ENCODE measurements around the gene REPIN1.

Gene REPIN1

DNA sequence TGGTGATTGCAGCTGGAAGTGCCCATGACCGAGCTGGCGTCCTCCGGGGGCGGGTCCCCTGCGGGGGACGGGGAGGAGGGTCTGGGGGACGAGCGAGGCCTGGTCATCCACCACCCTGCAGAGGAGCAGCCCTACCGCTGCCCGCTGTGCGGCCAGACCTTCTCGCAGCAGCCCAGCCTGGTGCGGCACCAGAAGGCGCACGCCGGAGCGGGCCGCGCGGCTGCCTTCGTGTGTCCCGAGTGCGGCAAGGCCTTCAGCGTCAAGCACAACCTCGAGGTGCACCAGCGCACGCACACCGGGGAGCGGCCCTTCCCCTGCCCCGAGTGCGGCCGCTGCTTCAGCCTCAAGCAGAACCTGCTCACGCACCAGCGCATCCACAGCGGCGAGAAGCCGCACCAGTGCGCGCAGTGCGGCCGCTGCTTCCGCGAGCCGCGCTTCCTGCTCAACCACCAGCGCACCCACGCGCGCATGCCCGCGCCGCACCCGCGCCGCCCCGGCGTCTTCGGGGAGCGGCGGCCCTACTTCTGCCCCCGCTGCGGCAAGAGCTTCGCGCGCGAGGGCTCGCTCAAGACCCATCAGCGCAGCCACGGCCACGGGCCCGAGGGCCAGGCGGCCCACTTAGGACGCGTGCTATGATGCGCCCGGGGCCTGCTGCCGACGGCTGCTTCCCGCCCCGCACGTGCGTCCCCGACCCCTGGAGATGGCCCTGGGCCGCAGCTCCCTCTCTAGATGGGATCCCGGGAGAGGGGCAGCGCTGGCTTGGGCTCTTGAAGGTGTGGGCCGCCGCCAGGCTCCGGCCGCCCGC is 39.2 kb downstream of the REPIN1 start:
- no peak for DNase-seq (ENCODE audit: low read depth)

DNA sequence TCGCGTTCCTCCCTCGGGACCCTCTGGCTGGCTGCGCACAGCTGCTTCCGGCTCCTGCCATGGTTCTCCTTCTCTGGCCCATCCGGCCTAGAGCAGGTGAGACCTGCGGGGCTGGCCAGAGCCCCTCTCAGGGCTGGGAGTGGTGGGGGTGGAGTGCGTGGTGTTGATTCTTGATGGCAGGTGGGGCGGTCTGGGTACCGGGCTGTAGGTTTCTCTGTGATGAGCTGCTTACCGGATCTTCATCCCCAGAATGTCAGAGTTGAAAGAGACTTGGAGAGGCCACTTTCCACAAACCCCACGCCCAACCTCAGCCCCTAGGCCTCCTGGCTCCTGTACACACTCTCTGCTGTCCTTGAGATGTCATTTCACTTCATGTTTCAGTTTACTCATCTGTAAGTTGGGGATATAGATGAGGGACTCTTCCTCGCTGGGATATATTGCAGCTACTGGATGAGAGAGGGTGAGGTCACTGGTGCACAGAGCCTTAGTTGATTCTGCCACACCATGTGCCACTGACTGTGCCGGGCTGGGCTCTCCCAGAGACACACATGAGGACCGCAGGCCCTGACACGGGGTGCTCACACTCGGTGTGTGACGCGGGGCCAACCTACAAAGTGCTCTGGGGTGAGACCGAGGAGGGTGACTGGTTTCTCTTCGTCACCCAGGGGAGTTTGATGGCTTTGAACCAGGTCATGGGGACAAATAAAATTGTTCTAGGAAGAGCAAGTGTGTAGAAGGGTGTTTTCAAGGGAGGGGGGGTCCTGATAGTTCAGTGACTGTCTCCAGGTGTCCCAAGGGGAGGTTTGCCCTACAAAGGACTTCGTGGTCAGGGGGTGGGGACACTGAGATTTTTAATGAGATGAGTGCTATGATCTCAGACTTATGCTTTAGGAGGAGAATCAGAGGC is 40.0 kb downstream of the REPIN1 start:
- no peak for DNase-seq (ENCODE audit: low read depth)

DNA sequence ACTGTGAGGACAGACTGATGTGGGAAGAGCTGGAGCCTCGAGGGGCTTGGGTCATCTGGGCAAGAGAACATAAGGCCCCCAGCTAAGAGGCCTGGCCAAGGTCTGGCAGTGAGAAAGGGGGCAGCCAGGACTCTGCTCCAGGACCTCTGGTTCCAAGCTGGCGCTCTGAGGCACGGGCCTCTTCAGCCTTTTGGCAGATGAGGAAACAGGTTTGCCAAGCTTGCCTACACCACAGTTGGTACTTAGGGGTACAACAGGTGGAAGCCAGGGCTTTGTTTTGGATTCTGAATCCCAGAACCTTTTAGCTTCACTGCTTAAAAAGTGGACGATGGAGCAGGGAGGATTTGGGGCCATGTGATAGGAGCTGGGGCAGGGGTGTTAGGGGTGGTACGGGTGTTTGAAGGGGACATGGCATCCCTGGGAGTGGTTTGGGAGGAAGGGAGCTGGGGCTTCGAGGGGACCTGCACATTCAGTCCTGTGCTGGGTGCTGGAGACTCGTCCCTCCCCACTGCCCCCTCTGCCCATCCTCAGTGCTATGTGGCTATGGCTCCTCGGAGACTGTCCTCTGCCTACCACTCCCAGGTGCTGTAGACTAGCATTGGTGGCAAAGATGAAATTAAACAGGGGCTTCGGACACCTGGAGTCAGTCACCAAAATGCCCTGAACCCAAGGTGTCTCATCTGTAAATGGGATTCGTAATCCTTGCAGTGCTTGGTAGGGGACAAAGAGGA is 40.8 kb downstream of the REPIN1 start:
- DNase-seq (ENCODE audit: low read depth) = no peak

DNA sequence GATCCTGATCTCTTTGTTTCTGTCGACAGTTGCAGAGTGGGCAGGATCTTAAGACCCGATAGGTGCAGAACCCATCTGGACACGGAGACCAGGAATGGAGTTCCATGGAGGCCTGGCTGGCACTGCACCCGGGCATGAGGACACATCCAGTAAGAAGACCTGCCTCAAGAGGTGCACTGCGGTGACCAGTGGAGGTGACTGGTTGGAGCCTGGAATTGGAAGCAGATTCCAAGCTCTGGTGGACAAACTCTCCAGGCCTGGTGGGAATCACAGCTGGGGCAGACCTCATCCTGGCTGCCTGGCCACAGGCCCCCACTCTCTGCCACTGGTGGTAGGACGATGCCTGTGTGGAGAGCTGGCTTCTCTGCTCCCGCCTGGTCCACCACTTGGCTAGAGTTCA is 41.5 kb downstream of the REPIN1 start:
- DNase-seq (ENCODE audit: low read depth) = no peak

DNA sequence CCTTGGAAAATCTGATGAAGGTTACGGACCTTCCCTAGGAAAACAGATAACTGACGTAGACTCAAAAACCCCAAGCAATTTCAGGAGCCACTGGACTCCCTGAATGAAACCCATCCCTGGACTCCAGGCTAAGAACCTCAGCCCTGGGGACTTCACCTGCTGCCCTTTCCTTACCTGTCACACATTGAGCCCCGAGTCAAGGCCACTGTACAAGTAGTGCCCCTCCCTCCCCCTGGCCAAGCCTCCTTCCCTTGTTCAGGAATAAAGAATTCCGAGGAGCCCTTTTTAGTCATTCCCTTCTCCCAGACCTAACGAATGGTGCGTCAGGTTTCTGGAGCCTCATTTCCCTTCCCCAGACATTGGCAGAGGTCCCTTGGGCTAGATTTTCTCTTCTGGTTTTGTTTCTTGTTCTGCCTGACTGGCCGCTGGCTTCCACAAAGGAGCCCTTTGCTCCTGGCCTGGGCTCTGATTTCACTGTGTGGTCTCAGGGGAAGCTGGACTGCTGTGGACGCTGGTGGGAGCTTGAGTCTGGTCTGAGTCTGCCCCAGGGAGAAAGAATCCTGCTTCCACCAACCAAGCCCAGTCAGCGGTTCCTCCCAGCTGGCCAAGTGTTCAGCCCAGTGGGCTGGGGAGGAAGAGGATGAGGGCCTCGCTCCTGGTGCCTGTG is 42.2 kb downstream of the REPIN1 start:
- no peak for DNase-seq (ENCODE audit: low read depth)

DNA sequence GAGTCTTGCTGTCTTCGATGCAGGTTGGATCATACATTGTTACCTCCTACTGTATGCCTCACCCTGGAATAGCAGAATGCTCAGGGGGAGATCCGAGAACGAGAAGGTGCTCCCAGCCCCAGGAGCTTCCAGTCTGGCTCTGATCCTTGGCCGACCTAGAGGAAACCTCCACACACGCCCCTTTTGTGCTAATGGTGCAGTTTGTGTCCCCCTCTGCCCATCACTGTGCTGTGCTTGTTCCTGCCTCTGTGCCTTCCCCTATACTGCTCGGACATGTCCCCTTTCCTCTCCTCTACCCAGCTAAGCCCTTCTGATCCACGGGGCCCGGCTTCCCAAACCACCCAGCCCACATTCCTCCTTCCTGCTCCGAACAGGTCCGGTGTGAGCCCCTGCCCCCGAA is 43.0 kb downstream of the REPIN1 start:
- DNase-seq (ENCODE audit: low read depth) = no peak

DNA sequence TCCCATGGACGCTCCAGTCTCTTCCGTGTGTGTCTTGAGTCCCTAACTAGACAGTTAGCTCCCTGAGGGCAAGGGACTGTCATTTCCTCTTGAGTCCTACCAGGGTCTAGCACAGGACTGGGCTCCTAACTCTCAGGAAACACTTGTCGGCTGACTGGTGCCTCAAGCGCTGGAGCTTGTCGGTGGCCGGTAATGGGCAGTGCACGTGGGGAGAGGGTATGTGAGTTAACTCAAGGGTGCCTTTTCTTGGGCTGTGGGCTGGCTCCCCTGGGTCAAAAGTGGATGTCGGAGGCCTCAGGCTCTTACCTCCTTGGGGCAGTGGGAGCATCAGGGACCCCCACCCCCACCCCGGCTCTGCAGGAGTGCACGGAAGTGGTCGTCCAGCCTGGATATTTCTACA is 43.4 kb downstream of the REPIN1 start:
- no peak for DNase-seq (ENCODE audit: low read depth)

DNA sequence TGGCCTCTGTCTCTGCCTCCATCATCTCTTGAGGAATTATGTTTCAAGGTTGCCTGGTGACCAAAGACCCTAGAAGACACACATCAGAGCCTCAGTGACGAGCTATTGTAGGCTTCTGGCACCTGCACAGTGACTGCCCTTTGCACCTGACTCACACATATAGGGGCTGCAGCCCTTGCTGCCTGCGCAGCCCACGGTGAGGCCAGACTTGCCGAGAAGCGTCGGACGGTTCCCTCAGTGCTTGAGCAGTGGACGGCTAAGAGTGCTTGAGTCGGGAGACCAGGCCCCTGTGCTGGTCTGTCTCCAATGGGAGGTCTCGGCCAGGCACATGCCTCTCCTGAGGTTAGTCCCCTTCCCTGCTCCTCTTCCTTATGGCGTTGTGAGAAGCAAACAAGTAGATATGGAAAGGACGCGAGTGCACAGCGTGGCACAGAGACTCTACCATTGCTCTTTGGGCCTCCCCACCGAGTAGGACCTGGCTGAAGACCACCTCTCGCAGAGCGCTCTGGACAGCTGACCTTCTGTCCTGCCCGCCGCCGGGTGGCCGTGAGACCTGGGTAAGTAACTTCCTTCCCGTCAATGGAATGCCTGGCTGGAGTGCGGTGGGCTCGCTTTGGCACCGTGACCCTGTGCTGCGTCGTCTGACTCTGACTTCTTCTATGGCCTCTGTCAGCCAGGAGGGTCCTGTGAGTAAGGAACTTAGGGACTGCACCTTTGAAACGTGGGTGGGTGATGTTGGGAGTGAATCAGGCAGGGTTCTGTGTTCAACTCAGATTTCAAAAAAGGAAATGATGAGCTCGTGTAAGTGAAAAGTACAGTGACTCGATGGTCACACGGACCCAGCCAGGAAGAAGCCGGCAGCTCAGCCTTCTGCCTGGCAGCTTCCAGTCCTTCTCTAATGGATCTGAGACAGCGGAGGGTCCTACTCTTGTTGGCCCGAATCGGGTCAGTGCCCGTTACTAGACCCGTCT is 44.2 kb downstream of the REPIN1 start:
- DNase-seq (ENCODE audit: low read depth) = no peak

DNA sequence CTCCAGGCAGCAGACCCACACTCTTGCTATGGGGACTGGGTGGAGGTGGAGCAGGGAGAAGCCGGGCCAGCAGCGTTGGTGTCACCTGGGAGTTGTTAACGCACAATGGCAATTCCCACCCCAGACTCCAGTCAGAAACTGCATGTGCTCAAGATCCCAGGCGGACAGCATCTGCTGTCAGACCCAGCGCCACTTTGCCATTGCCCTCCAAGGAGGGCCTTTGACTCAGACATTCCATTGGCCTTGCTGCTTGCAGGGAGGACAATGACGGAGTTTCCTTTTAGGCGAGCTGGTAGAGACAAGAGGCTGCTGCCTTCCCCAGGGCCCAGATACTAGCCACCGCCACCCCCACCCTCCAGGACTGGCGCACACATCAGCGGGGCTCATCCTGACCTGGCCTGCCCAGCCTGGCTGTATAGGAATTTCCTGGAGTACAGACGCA is 45.0 kb downstream of the REPIN1 start:
- DNase-seq (ENCODE audit: low read depth) = no peak

DNA sequence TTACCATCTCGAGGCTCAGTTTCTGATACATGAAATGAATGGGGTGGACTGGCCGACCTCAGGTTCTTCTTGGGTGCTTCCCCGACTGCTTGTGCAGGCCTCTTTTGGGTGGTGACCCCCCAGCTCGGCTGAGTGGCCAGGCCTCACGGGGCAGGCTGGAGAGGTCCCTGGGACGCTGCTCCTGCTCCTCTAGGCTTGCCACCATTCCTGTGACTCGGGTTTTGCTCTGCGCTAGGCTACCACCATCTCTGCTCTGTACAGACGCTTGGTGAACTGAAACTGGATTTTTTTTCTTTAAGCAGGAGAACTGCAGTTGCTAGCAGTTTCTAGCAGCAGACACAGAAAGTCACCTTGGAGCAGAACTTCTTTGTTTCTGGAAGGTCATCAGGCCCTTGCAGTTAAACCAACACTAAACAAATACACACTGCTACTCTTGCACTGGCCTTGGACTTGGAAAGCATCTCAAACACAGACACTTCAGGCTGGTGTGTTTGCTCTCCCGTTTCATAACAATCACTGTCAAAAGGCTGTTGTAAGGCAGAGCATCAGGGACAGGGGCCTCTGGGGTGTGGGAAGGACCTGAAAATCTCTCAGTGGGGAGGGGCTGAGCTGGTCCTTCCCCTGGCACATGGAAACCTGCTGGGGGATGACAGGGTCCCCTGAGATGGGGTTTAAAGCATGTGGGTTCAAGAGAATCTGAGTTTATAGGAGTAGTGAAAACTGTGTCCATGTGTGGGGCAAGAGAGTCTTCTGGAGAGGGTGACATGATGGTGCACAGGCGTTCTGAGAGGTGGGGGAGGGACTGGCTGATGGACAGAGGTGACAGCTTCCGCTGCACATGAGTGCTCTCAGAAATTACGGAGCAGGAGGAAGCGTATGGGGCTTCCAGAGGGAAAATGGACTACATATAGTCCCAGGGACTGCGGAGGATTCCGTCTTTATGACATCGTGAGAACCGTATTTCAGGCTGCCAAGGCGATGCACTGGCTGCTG is 46.8 kb downstream of the REPIN1 start:
- no peak for DNase-seq (ENCODE audit: low read depth)

DNA sequence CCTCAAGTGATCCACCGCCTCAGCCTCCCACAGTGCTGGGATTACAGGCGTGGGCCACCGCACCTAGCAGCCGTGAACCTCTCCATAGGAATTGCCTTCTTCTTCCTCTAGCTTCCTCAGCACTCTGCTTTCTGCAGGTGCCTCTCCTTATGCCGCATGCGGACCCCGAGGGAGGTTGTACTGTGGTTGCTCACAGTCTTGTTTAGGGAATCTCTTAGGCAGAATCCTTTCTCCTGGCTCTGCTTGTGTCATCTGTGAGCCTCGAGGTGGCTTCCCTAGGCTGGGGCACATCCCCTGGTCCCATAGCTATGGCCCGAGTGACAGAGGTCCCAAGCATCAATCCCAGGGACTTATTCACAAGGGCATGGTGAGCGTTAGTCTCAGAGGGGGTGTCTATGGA is 48.6 kb downstream of the REPIN1 start:
- DNase-seq (ENCODE audit: low read depth) = no peak

DNA sequence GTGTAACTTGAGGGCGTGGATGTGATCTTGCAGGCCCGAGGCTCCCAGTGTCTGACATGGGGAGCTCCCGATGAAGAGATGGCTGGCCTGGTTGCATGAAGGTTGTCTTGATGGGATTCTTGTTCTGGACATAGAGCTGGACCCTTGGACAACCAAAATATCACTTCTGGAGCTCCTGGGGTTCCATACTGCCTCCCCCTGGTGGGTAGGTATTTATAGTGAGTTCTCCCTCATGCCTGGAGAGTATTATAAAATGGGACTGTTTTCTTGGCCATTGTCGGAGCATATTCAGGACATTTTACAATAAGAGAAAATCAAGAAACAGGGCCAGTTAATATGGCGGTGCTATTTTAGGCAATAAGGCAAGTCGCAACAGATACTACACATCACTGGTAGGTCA is 49.2 kb downstream of the REPIN1 start:
- DNase-seq (ENCODE audit: low read depth) = no peak

DNA sequence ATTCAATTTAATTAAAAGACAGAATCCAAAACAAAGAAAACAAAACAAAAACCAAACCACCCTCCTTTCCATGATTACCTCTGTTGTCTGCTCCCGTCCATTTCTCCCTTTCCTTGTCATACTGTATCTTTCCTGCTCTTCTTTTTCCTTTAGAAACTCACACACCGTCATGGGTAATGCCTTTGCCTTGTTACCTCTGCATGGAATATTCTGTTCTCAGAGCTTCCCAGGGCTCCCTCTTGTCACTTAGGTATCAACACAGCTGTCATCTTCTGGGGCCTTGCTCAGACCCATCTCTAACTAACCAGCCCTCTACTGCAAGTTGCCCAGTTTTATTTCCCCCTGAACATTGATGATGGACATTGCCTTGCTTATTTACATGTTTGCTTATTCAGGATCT is 51.6 kb downstream of the REPIN1 start:
- no peak for DNase-seq (ENCODE audit: low read depth)

DNA sequence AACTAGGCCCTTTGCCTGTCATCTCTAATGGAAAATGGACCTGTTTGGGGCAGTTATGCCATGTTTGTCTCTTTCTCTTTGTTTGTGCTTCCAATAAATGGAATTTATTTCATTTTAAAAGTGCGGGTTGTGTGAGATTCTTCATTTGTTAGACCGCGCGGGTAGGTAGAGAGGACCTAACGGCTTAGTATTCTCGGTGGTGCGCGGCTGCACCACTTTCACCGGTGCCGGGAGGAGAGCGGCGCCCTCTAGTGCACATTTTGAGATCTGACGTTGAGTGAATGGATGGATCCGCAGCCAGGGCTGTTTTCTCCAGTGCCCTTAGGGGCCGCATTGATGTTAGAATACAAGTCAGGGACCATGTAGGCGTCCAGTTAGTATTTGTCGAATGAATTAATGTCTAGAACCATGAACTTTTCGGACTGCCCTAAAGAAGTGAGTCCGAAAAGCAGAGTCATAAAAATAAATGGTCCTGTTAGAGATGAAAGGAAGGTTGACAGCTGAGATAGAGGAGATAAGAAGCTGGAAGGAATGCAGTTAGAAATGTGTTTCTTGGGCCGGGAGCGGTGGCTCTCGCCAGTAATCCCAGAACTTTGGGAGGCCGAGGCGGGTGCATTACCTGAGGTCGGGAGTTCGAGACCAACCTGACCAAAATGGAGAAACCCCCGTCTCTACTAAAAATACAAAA is 52.5 kb downstream of the REPIN1 start:
- DNase-seq (ENCODE audit: low read depth) = peak; percentile 76

DNA sequence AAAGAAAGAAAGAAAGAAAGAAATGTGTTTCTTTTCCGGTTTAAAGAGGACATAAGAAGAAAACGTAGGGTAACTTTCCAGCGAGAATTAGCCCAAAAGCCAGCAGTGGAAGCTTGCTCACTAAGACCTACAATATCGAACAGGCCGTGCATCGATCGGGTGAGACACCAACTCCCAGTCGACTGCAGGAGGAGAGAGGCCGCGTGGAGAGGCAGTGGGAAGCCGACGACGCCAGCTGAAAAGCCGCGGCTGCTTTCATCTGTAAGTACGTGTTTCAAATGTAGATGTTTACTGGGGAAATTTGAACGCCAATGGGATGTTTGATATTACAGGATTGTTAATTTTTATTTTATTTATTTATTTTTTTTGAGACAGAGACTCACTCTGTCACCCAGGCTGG is 53.2 kb downstream of the REPIN1 start:
- no peak for DNase-seq (ENCODE audit: low read depth)

All from activated T-helper 9 cell treated with anti-CD3 and anti-CD28 coated beads, Interleukin-2, amount 50 U/mL, for 16 hours (primary cell).